HG03097 (cell line): ENCODE data around the gene ZNRF1.
"Not testable (repeated sequence)": the region's sequence is repeated elsewhere in the genome, so short reads cannot be mapped to it uniquely, and the experiment has no call there.

Experiments
- ATAC-seq: cut with Tn5 transposase; IDR thresholded peaks from one replicate; pipeline ENCODE4 v1.9.1; 2021; ENCODE audit not compliant: unreplicated experiment, low FRiP score

The ZNRF1 gene

GRCh38 chr16:74998481-74999218 lies at the start of gene ZNRF1:
Gene ZNRF1 (plus strand): TSS chr16:74999024. CDS start chr16:74999672, 648 bp downstream.
- peak; percentile 53 for ATAC-seq

GRCh38 chr16:74949309-74949708 lies 49.5 kb upstream of the ZNRF1 start:
- no peak for ATAC-seq

DNA sequence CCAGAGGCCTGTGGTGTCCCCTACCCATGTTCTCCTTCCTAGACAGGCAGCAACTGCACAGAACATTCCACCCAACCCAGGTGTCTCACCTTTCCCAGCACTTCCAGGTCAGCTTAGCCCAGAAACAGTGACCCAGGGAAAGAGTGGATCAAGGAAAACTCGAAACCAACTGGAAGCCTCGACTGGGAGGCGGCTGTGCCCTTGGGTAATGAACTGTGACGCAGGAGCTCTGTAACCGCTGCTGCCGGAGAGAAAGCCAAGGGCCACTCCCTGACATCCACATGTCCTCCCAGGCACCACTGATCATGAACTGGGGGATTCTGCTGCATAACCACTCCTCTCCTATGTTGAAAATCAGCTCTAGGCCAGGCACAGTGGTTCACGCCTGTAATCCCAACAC lies 48.3 kb upstream of the ZNRF1 start:
- ATAC-seq = no peak

GRCh38 chr16:74951206-74951605 lies 47.6 kb upstream of the ZNRF1 start:
- ATAC-seq = no peak

- ATAC-seq = no peak
Measured at GRCh38 chr16:74951681-74952080, 47.1 kb upstream of the ZNRF1 start.

- no peak for ATAC-seq
Measured at GRCh38 chr16:74954763-74955162, 44.1 kb upstream of the ZNRF1 start.

DNA sequence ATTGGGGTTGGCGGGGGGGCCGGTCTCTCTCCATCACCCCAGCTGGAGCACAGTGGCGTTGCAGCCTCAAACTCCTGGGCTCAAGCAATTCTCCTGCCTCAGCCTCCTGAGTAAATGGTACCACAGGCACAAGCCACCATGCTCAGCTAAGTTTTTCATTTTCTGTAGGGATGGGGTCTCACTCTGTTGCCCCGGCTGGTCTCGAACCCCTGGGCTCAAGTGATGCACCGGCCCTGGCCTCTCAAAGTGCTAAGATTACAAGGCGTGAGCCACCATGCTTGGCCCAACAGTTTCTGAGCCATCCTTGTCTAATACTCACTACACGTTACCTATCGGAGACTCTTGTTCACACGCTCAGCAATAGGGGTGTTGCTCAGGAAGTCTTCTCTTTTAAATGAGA lies 25.5 kb upstream of the ZNRF1 start:
- ATAC-seq = no peak

- no peak for ATAC-seq
Measured at GRCh38 chr16:74975591-74975990, 23.2 kb upstream of the ZNRF1 start.

DNA sequence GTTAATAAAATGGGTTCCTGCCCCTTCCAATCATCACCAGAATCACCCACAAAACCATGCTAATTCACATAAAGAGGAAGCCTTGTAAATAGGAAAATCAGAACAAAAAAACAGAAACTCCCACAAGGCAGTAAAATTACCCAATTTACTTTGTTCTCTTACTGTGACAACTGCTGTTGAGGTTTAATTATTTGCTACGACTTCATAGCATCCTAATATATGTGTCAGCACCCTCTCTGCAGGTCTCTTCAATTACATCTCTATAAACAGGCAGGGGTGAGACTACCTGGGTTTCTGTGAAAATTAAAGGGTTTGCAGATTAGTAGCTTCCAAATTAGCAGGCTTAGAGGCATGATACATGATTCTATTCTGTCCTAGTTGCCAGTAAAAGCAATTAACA lies 16.6 kb upstream of the ZNRF1 start:
- no peak for ATAC-seq

- no peak for ATAC-seq
Measured at GRCh38 chr16:74984194-74984528, 14.7 kb upstream of the ZNRF1 start.

GRCh38 chr16:74984529-74985296 lies 14.1 kb upstream of the ZNRF1 start, which contains the start of gene WDR59:
Gene WDR59 (minus strand): TSS chr16:74985123. CDS start chr16:74985017, 106 bp downstream.
- peak; percentile 100 for ATAC-seq

GRCh38 chr16:74987027-74987681 lies 11.7 kb upstream of the ZNRF1 start:
- ATAC-seq = no peak

GRCh38 chr16:74989864-74990263 lies 9.0 kb upstream of the ZNRF1 start:
- not testable (repeated sequence) for ATAC-seq

DNA sequence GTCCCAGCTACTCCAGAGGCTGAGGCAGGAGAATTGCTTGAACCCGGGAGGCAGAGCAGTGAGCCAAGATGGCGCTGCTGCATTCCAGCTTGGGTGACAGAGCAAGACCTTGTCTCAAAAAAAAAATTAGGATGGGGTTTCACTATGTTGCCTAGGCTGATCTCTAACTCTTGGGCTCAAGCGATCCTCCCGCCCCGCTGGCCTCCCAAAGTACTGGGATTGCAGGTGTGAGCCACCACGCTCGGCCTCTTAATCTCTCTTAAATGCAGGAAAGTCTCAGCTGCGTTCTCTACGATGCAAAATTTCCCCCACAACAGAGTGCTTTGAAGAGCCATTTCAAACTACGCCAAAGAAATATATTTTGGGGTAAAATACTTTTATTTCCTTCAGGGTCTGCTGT lies 8.0 kb upstream of the ZNRF1 start:
- ATAC-seq = no peak

- ATAC-seq = no peak
Measured at GRCh38 chr16:74991268-74991592, 7.6 kb upstream of the ZNRF1 start.

GRCh38 chr16:74991593-74992403 lies 7.0 kb upstream of the ZNRF1 start:
- ATAC-seq = no peak

DNA sequence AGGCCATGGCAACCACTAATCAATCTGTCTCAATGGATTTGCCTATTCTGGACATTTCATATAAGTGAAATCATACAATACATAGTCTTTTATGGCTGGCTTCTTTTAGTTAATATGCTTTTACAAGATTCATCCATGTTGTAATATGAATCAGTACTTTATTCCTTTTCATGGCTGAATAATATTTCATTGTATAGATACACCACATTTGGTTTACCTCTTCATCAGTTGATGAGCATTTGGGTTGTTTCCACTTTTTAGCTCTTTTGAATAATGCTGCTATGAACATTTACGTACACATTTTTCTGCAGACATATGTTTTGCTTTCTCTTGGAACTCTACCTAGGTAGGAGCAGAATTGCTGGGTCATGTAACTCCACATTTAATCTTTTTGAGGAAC lies 2.8 kb upstream of the ZNRF1 start:
- ATAC-seq = no peak

GRCh38 chr16:74997042-74997491 lies 1.8 kb upstream of the ZNRF1 start:
- ATAC-seq = no peak

DNA sequence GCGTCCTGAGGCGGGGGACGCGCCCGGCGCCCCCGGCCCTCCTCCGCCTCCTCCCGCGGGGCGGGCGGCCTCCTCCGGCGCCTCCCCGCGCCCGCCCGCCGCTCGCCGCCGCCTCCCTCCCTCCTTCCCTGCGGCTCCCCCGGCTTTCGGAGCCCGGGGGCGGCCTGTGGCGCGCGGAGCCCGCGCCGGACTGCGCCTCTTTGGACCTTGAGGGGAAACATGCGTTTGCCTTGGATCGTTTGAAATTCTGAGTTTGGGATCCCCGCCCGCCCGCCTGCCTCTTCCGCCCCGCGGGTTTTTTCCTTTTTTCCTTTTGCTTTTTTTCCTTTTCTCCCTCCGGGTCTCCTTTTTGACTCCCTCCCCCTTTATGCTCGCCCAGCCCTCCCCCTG lies 390 bp downstream of the ZNRF1 start:
- peak; percentile 34 for ATAC-seq

GRCh38 chr16:74999609-75000480 lies 1.0 kb downstream of the ZNRF1 start:
- no peak for ATAC-seq
